ENCODE results near the gene CYP27B1. TPM values are rescaled to one million over a fixed set of nuclear protein-coding genes. Genes with fewer than 3 reads are reported as not detected.

Gene CYP27B1
- total and polyA plus RNA-seq, 4 experiments from 2014 or later = 0.55 to 1.4 (median 0.78) TPM

GRCh38 chr12:57720606-57721595 is 46.0 kb downstream of the CYP27B1 start:
- POLR2A ChIA-PET (ENCODE audit: partially characterized antibody) = interaction anchor here (1.0 to 4.4 kb wide), 5 partner anchors 11 to 23 kb away, joined by 3 to 32 read pairs (median 5); partner anchors contain the start of gene TSPAN31
- Histone ChIP-seq H3K4me1 (ENCODE audit: insufficient read depth, low read length) (no peaks in the 10 kb centered on the region), H3K27ac (ENCODE audit: low read depth, low read length) (no peak overlapping the region), H3K36me3 (ENCODE audit: insufficient read depth, low read length) (peaks cover 53% of the 10 kb centered on the region), H3K9me3 (ENCODE audit: control insufficient read depth in 1 of 2, low read length in 2 of 2) (no peaks in the 10 kb centered on the region), H3K27me3 (ENCODE audit: insufficient read depth, low read length) (no peaks in the 10 kb centered on the region), H3K4me3 (ENCODE audit: low read length in 2 of 2) (no peak overlapping the region)
- CTCF ChIA-PET (ENCODE audit: partially characterized antibody) = interaction anchor here (1.2 to 2.0 kb wide), 2 partner anchors 21 to 136 kb away, joined by 3 to 6 read pairs; no protein-coding TSS in a partner anchor
- Mint-ChIP-seq H3K9me3 (peaks cover 0 to 2% (median 0%) of the 10 kb centered on the region in 8 donors), H3K4me1 (peaks cover 12 to 32% (median 20%) of the 10 kb centered on the region in 4 donors), H3K27me3 (no peaks in the 10 kb centered on the region), H3K4me3 (no peak overlapping the region), H3K36me3 (peaks cover 20 to 48% of the 10 kb centered on the region in 2 donors), H3K27ac (peak overlapping the region in 3 of 7 donors; percentile 13 to 70 (median 49))
- DNase-seq = no peak
- intact Hi-C loops (cut with micrococcal nuclease) = no loop called here

- CTCF ChIA-PET (ENCODE audit: partially characterized antibody) = interaction anchor here (1.2 to 2.0 kb wide), 2 partner anchors 21 to 135 kb away, joined by 3 to 6 read pairs; no protein-coding TSS in a partner anchor
These were observed 46.9 kb downstream of the CYP27B1 start for GRCh38 chr12:57719777-57720605.

GRCh38 chr12:57718641-57719528 is 48.0 kb downstream of the CYP27B1 start:
- ChIA-PET CTCF (ENCODE audit: partially characterized antibody) (interaction anchor here (1.3 to 2.0 kb wide), 2 partner anchors 23 kb away, joined by 3 to 6 read pairs; no protein-coding TSS in a partner anchor), POLR2A (ENCODE audit: partially characterized antibody) (interaction anchor here (0.6 to 1.6 kb wide), 4 partner anchors 14 to 214 kb away, joined by 3 to 5 read pairs (median 4); partner anchors contain the start of genes CDK4 and TSPAN31)
- H3K9me3 Mint-ChIP-seq = peaks cover 0 to 2% (median 0%) of the 10 kb centered on the region in 8 donors
- no peak overlapping the region for H3K4me3 Mint-ChIP-seq
- Histone ChIP-seq H3K36me3 (ENCODE audit: insufficient read depth, low read length) (peaks cover 58% of the 10 kb centered on the region), H3K4me1 (ENCODE audit: insufficient read depth, low read length) (no peaks in the 10 kb centered on the region), H3K27ac (ENCODE audit: low read depth, low read length) (no peak overlapping the region), H3K4me3 (ENCODE audit: low read length in 2 of 2) (no peak overlapping the region), H3K27me3 (ENCODE audit: insufficient read depth, low read length) (no peaks in the 10 kb centered on the region), H3K9me3 (ENCODE audit: control insufficient read depth in 1 of 2, low read length in 2 of 2) (no peaks in the 10 kb centered on the region)
- H3K27ac Mint-ChIP-seq = peak overlapping the region in 4 of 7 donors; percentile 23 to 66 (median 36)
- H3K27me3 Mint-ChIP-seq = no peaks in the 10 kb centered on the region
- intact Hi-C loops (cut with micrococcal nuclease) = no loop called here
- H3K36me3 Mint-ChIP-seq = peaks cover 17 to 49% of the 10 kb centered on the region in 2 donors
- DNase-seq = no peak
- H3K4me1 Mint-ChIP-seq = peaks cover 6 to 18% (median 13%) of the 10 kb centered on the region in 4 donors

More at GRCh38 chr12:57719777-57720605, 46.9 kb downstream of the CYP27B1 start:
- no peak overlapping the region for H3K4me3 ChIP-seq (ENCODE audit: low read length in 2 of 2)
- H3K9me3 Mint-ChIP-seq = peaks cover 0 to 2% (median 0%) of the 10 kb centered on the region in 8 donors
- no peak overlapping the region for H3K4me3 Mint-ChIP-seq
- peak overlapping the region in 3 of 7 donors; percentile 46 to 70 (median 47) for H3K27ac Mint-ChIP-seq
- no peak overlapping the region for H3K27ac ChIP-seq (ENCODE audit: low read depth, low read length)
- intact Hi-C loops (cut with micrococcal nuclease) = no loop called here
- H3K9me3 ChIP-seq (ENCODE audit: control insufficient read depth in 1 of 2, low read length in 2 of 2) = no peaks in the 10 kb centered on the region
- POLR2A ChIA-PET (ENCODE audit: partially characterized antibody) = interaction anchor here (0.6 to 1.6 kb wide), 5 partner anchors 13 to 32 kb away, joined by 3 to 12 read pairs (median 5); partner anchors contain the start of genes CDK4 and TSPAN31
- H3K4me1 Mint-ChIP-seq = peaks cover 11 to 29% (median 18%) of the 10 kb centered on the region in 4 donors
- no peaks in the 10 kb centered on the region for H3K27me3 Mint-ChIP-seq
- no peaks in the 10 kb centered on the region for H3K4me1 ChIP-seq (ENCODE audit: insufficient read depth, low read length)
- H3K27me3 ChIP-seq (ENCODE audit: insufficient read depth, low read length) = no peaks in the 10 kb centered on the region
- no peak for DNase-seq
- peaks cover 19 to 52% of the 10 kb centered on the region in 2 donors for H3K36me3 Mint-ChIP-seq
- peaks cover 58% of the 10 kb centered on the region for H3K36me3 ChIP-seq (ENCODE audit: insufficient read depth, low read length)

- intact Hi-C loops (cut with micrococcal nuclease) = no loop called here
- H3K27me3 ChIP-seq (ENCODE audit: insufficient read depth, low read length) = no peaks in the 10 kb centered on the region
- no peaks in the 10 kb centered on the region for H3K9me3 ChIP-seq (ENCODE audit: control insufficient read depth in 1 of 2, low read length in 2 of 2)
- H3K27me3 Mint-ChIP-seq = no peaks in the 10 kb centered on the region
- H3K9me3 Mint-ChIP-seq = peaks cover 0 to 2% (median 0%) of the 10 kb centered on the region in 8 donors
- H3K4me1 ChIP-seq (ENCODE audit: insufficient read depth, low read length) = peaks cover under 1% of the 10 kb centered on the region
- peak overlapping the region in 3 of 7 donors; percentile 0 to 26 (median 20) for H3K27ac Mint-ChIP-seq
- DNase-seq = no peak
- ChIA-PET CTCF (ENCODE audit: partially characterized antibody) (interaction anchor here (1.3 kb wide), 1 partner anchor 24 kb away, joined by 3 read pairs; no protein-coding TSS in a partner anchor), POLR2A (ENCODE audit: partially characterized antibody) (no interaction called here)
- H3K4me1 Mint-ChIP-seq = peaks cover 2 to 15% (median 8%) of the 10 kb centered on the region in 4 donors
- no peak overlapping the region for H3K4me3 Mint-ChIP-seq
- peaks cover 58% of the 10 kb centered on the region for H3K36me3 ChIP-seq (ENCODE audit: insufficient read depth, low read length)
- no peak overlapping the region for H3K4me3 ChIP-seq (ENCODE audit: low read length in 2 of 2)
- no peak overlapping the region for H3K27ac ChIP-seq (ENCODE audit: low read depth, low read length)
- H3K36me3 Mint-ChIP-seq = peaks cover 17 to 49% of the 10 kb centered on the region in 2 donors
These were observed 48.8 kb downstream of the CYP27B1 start for GRCh38 chr12:57717846-57718640.

- POLR2A ChIA-PET (ENCODE audit: partially characterized antibody) = no interaction called here
- DNase-seq = no peak
- peak overlapping the region in 2 of 7 donors; percentile 53 to 66 for H3K27ac Mint-ChIP-seq
- H3K27me3 Mint-ChIP-seq = no peaks in the 10 kb centered on the region
- Histone ChIP-seq H3K4me1 (ENCODE audit: insufficient read depth, low read length) (peaks cover 3% of the 10 kb centered on the region), H3K4me3 (ENCODE audit: low read length in 2 of 2) (no peak overlapping the region), H3K27ac (ENCODE audit: low read depth, low read length) (no peak overlapping the region), H3K27me3 (ENCODE audit: insufficient read depth, low read length) (no peaks in the 10 kb centered on the region), H3K9me3 (ENCODE audit: control insufficient read depth in 1 of 2, low read length in 2 of 2) (no peaks in the 10 kb centered on the region), H3K36me3 (ENCODE audit: insufficient read depth, low read length) (peaks cover 58% of the 10 kb centered on the region)
- peaks cover 0 to 2% (median 0%) of the 10 kb centered on the region in 8 donors for H3K9me3 Mint-ChIP-seq
- no peak overlapping the region for H3K4me3 Mint-ChIP-seq
- intact Hi-C loops (cut with micrococcal nuclease) = no loop called here
- peaks cover 0 to 9% (median 5%) of the 10 kb centered on the region in 4 donors for H3K4me1 Mint-ChIP-seq
- peaks cover 18 to 55% of the 10 kb centered on the region in 2 donors for H3K36me3 Mint-ChIP-seq
- CTCF ChIA-PET (ENCODE audit: partially characterized antibody) = interaction anchor here (1.3 kb wide), 1 partner anchor 24 kb away, joined by 3 read pairs; no protein-coding TSS in a partner anchor
These were observed 49.7 kb downstream of the CYP27B1 start for GRCh38 chr12:57717131-57717530.

All from CD4-positive, alpha-beta memory T cell (primary cell).